ENCODE measurements around the gene SHC4.

- TF ChIP-seq, protein P1, sequence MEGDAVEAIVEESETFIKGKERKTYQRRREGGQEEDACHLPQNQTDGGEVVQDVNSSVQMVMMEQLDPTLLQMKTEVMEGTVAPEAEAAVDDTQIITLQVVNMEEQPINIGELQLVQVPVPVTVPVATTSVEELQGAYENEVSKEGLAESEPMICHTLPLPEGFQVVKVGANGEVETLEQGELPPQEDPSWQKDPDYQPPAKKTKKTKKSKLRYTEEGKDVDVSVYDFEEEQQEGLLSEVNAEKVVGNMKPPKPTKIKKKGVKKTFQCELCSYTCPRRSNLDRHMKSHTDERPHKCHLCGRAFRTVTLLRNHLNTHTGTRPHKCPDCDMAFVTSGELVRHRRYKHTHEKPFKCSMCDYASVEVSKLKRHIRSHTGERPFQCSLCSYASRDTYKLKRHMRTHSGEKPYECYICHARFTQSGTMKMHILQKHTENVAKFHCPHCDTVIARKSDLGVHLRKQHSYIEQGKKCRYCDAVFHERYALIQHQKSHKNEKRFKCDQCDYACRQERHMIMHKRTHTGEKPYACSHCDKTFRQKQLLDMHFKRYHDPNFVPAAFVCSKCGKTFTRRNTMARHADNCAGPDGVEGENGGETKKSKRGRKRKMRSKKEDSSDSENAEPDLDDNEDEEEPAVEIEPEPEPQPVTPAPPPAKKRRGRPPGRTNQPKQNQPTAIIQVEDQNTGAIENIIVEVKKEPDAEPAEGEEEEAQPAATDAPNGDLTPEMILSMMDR (IDR thresholded peaks at IDR 0.05) = no peak
- TF ChIP-seq POLR2A (IDR thresholded peaks at IDR 0.05) = no peak
These were observed 17.5 kb downstream of the SHC4 start for GRCh38 chr15:48946074-48946839.
